GM23338 (cell line): ENCODE measurements around the gene SIRPA. TPM values are rescaled to one million over a fixed set of nuclear protein-coding genes. Genes with fewer than 3 reads are reported as not detected.

Experiments used
- ATAC-seq: fragments of 200-7000 bp; cut with Tn5 transposase; 3 replicates; pipeline ENCODE4 v1.9.1; 2020
- DNase-seq: peaks from one replicate; pipeline ENCODE4 v3.0.0-alpha.2; 2015; ENCODE audit warnings: low spot score
- H2AFZ ChIP-seq: fragments of 200-600 bp; sonication (generic); 2 replicates; pipeline ENCODE4 v1.8.0; 2016; ENCODE audit warnings: antibody characterized with exemption, mild to moderate bottlenecking, moderate library complexity
- H3F3A ChIP-seq: fragments of 200-600 bp; sonication (generic); replicated peaks from 2 replicates; pipeline ENCODE4 v1.8.0; 2017; ENCODE audit warnings: antibody characterized with exemption, mixed run types, low read depth
- H3K27ac ChIP-seq: fragments of 200-600 bp; sonication (generic); 2 replicates; pipeline ENCODE4 v1.6.1; 2016; ENCODE audit warnings: low read depth
- H3K27me3 ChIP-seq: fragments of 200-600 bp; sonication (generic); 2 replicates; pipeline ENCODE4 v1.8.0; 2016; ENCODE audit warnings: mild to moderate bottlenecking, mixed run types, moderate library complexity; ENCODE audit not compliant: insufficient read depth
- H3K36me3 ChIP-seq: fragments of 200-600 bp; sonication (generic); 2 replicates; pipeline ENCODE4 v1.8.0; 2016; ENCODE audit warnings: mild to moderate bottlenecking; ENCODE audit not compliant: insufficient read depth
- H3K4me1 ChIP-seq: fragments of 200-600 bp; sonication (generic); 2 replicates; pipeline ENCODE4 v1.8.0; 2016; ENCODE audit warnings: mild to moderate bottlenecking, moderate library complexity; ENCODE audit not compliant: insufficient read depth
- H3K4me2 ChIP-seq: fragments of 200-600 bp; sonication (generic); 2 replicates; pipeline ENCODE4 v1.7.1; 2017; ENCODE audit warnings: mixed run types
- H3K4me3 ChIP-seq: fragments of 200-600 bp; sonication (generic); 2 replicates; pipeline ENCODE4 v1.6.1; 2016; ENCODE audit warnings: mixed run types
- H3K79me2 ChIP-seq: fragments of 200-600 bp; sonication (generic); replicated peaks from 2 replicates; pipeline ENCODE4 v1.8.0; 2017; ENCODE audit warnings: mild to moderate bottlenecking; ENCODE audit not compliant: insufficient read depth
- H3K9me2 ChIP-seq: fragments of 200-600 bp; sonication (generic); 2 replicates; pipeline ENCODE4 v1.8.0; 2017; ENCODE audit not compliant: insufficient read depth
- H4K20me1 ChIP-seq: fragments of 200-600 bp; sonication (generic); replicated peaks from 2 replicates; pipeline ENCODE4 v1.8.0; 2017; ENCODE audit warnings: mild to moderate bottlenecking; ENCODE audit not compliant: insufficient read depth
- H3K27ac Mint-ChIP-seq: 2 replicates; pipeline ENCODE4 v1.8.0; 2020; ENCODE audit warnings: inconsistent platforms, mild to moderate bottlenecking, moderate library complexity, mixed read lengths
- H3K27me3 Mint-ChIP-seq: 3 replicates; pipeline ENCODE4 v1.8.0; 2022; ENCODE audit warnings: low read depth, mild to moderate bottlenecking, moderate library complexity, mixed read lengths, inconsistent platforms; ENCODE audit not compliant: insufficient read depth, poor library complexity
- H3K36me3 Mint-ChIP-seq: 3 replicates; pipeline ENCODE4 v1.8.0; 2021; ENCODE audit warnings: low read depth, mild to moderate bottlenecking, inconsistent platforms, moderate library complexity, mixed read lengths
- H3K4me1 Mint-ChIP-seq: 3 replicates; pipeline ENCODE4 v1.8.0; 2020; ENCODE audit warnings: mild to moderate bottlenecking, inconsistent platforms, mixed read lengths
- H3K4me3 Mint-ChIP-seq: 3 replicates; pipeline ENCODE4 v1.8.0; 2021; ENCODE audit warnings: moderate library complexity, mild to moderate bottlenecking, inconsistent platforms, mixed read lengths
- H3K9me3 Mint-ChIP-seq: 3 replicates; pipeline ENCODE4 v1.8.0; 2020; ENCODE audit warnings: moderate library complexity, mild to moderate bottlenecking, inconsistent platforms, mixed read lengths
- CREB1 ChIP-seq: fragments of 250-450 bp; sonication (Bioruptor Pico); IDR thresholded peaks from 2 replicates; pipeline ENCODE4 v1.5.0; 2020; ENCODE audit warnings: low read depth, mild to moderate bottlenecking, moderate library complexity
- CTCF ChIP-seq, 2 experiments: fragments of 200-600 bp in 1 of 2; sonication (generic) in 1 of 2; conservative IDR thresholded peaks; 2 replicates each; pipeline versions ENCODE4 v1.5.1 to v1.6.1; 2016 to 2017; ENCODE audit warnings: antibody characterized with exemption in 2 of 2, low read depth in 2 of 2, mild to moderate bottlenecking in 2 of 2, moderate library complexity in 1 of 2
- ETS1 ChIP-seq: IDR thresholded peaks from 2 replicates; pipeline ENCODE4 v1.6.1; 2016; ENCODE audit warnings: antibody characterized with exemption
- EZH2 ChIP-seq: fragments of 200-600 bp; sonication (generic); IDR thresholded peaks from one replicate; pipeline ENCODE4 v1.8.0; 2017; ENCODE audit warnings: antibody characterized with exemption, mild to moderate bottlenecking, low read depth; ENCODE audit not compliant: unreplicated experiment
- EZH2phosphoT487 ChIP-seq: fragments of 200-600 bp; sonication (generic); IDR thresholded peaks from one replicate; pipeline ENCODE4 v1.8.1; 2018; ENCODE audit warnings: antibody characterized with exemption; ENCODE audit not compliant: unreplicated experiment
- JUNB ChIP-seq: IDR thresholded peaks from one replicate; pipeline ENCODE4 v1.6.1; 2016; ENCODE audit warnings: antibody characterized with exemption; ENCODE audit not compliant: unreplicated experiment
- NANOG ChIP-seq: IDR thresholded peaks from 2 replicates; pipeline ENCODE4 v1.6.1; 2016; ENCODE audit warnings: antibody characterized with exemption, borderline replicate concordance
- POLR2AphosphoS5 ChIP-seq: IDR thresholded peaks from 2 replicates; pipeline ENCODE4 v1.6.1; 2016; ENCODE audit warnings: antibody characterized with exemption, low read depth
- REST ChIP-seq: IDR thresholded peaks from one replicate; pipeline ENCODE4 v1.6.1; 2018; ENCODE audit warnings: antibody characterized with exemption; ENCODE audit not compliant: unreplicated experiment
- STAT1 ChIP-seq: IDR thresholded peaks from one replicate; pipeline ENCODE4 v1.6.1; 2016; ENCODE audit warnings: antibody characterized with exemption; ENCODE audit not compliant: unreplicated experiment
- ZNF114 ChIP-seq: fragments of 250-450 bp; sonication (Bioruptor Pico); IDR thresholded peaks from 2 replicates; pipeline ENCODE4 v1.5.0; 2020; ENCODE audit warnings: mild to moderate bottlenecking, moderate library complexity
- ZNF462 ChIP-seq: fragments of 250-450 bp; sonication (Bioruptor Pico); IDR thresholded peaks from 2 replicates; pipeline ENCODE4 v1.5.0; 2020; ENCODE audit warnings: mild to moderate bottlenecking, moderate library complexity
- polyA plus RNA-seq: library from polyadenylated mRNA; unstranded; fragments of >200 nt; fragmentation: Nextera tagmentation; extraction: Ambion mirVana; gene quantifications from 2 replicates; pipeline ENCODE4 v1.2.1, GENCODE V29; 2016
- total RNA-seq: library from RNA; depleted of rRNA; stranded (reverse); fragments of >200 nt; shearing (Covaris generic); gene quantifications from 2 replicates; pipeline ENCODE4 v1.2.3, GENCODE V29; 2014

The SIRPA gene
- total and polyA plus RNA-seq, 2 experiments from 2014 or later: 1.2 to 2.9 TPM

- Histone ChIP-seq H3K4me1 (peaks cover 6% of the 10 kb centered on the region), H3K36me3 (no peaks in the 10 kb centered on the region), H4K20me1 (no peaks in the 10 kb centered on the region; the same call in none of the 2 replicates), H3K4me3 (no peak overlapping the region), H3K79me2 (no peaks in the 10 kb centered on the region), H3F3A (no peaks in the 10 kb centered on the region), H3K4me2 (no peak overlapping the region), H3K27me3 (peaks cover 32% of the 10 kb centered on the region), H3K27ac (no peak overlapping the region), H3K9me2 (no peaks in the 10 kb centered on the region), H2AFZ (no peak overlapping the region)
- Mint-ChIP-seq H3K4me1 (peaks cover 31% of the 10 kb centered on the region), H3K27ac (no peak overlapping the region), H3K27me3 (peaks cover 31% of the 10 kb centered on the region), H3K9me3 (no peaks in the 10 kb centered on the region), H3K36me3 (no peaks in the 10 kb centered on the region), H3K4me3 (no peak overlapping the region)
- TF ChIP-seq CREB1 (no peak), NANOG (no peak), EZH2 (no peak), ZNF114 (CRISPR knock-in tag) (no peak), CTCF (conservative IDR thresholded peaks at IDR 0.05; ENCODE audit: low read depth in 2 of 2) (no peak), STAT1 (no peak), ETS1 (no peak), REST (no peak), ZNF462 (CRISPR knock-in tag) (no peak), EZH2phosphoT487 (no peak), POLR2AphosphoS5 (no peak), JUNB (no peak)
- no peak for ATAC-seq
- DNase-seq: no peak
Observed at GRCh38 chr20:1890469-1891262, 4.5 kb upstream of the SIRPA start.
